H9 (cell line): ENCODE measurements around the gene MLIP. TPM values are rescaled to one million over a fixed set of nuclear protein-coding genes. Genes with fewer than 3 reads are reported as not detected.

Source experiments
- DNase-seq: peaks from one replicate; pipeline ENCODE4 v3.0.0-alpha.2; 2017
- H2AFZ ChIP-seq: one replicate; pipeline ENCODE4 v1.6.1; 2013; ENCODE audit warnings: mild to moderate bottlenecking, low read length, control low read depth, moderate library complexity
- H2AK5ac ChIP-seq: 2 replicates; pipeline ENCODE4 v1.6.1; 2013; ENCODE audit warnings: low read length, control low read depth, mixed read lengths; ENCODE audit not compliant: insufficient read length
- H2BK120ac ChIP-seq: one replicate; pipeline ENCODE4 v1.6.1; 2013; ENCODE audit warnings: low read depth, mild to moderate bottlenecking, low read length, control low read depth, inconsistent platforms; ENCODE audit not compliant: poor library complexity, severe bottlenecking
- H2BK12ac ChIP-seq: 2 replicates; pipeline ENCODE4 v1.6.1; 2013; ENCODE audit warnings: low read length, control low read depth, mixed read lengths, low read depth; ENCODE audit not compliant: insufficient read length
- H2BK15ac ChIP-seq: 2 replicates; pipeline ENCODE4 v1.6.1; 2013; ENCODE audit warnings: low read depth, low read length, control low read depth
- H2BK20ac ChIP-seq: one replicate; pipeline ENCODE4 v1.6.1; 2013; ENCODE audit warnings: low read depth, mild to moderate bottlenecking, low read length, control low read depth, inconsistent platforms; ENCODE audit not compliant: poor library complexity, severe bottlenecking
- H2BK5ac ChIP-seq: 2 replicates; pipeline ENCODE4 v1.6.1; 2013; ENCODE audit warnings: low read length, control low read depth, mixed read lengths; ENCODE audit not compliant: insufficient read length
- H3K14ac ChIP-seq: 2 replicates; pipeline ENCODE4 v1.6.1; 2013; ENCODE audit warnings: low read length, control low read depth; ENCODE audit not compliant: insufficient read depth
- H3K18ac ChIP-seq: 2 replicates; pipeline ENCODE4 v1.6.1; 2013; ENCODE audit warnings: low read depth, mild to moderate bottlenecking, mixed read lengths, low read length, control low read depth; ENCODE audit not compliant: insufficient read length
- H3K23ac ChIP-seq: 2 replicates; pipeline ENCODE4 v1.6.1; 2013; ENCODE audit warnings: low read length, control low read depth, mixed read lengths, low read depth; ENCODE audit not compliant: insufficient read length
- H3K23me2 ChIP-seq: 2 replicates; pipeline ENCODE4 v1.6.1; 2013; ENCODE audit warnings: low read depth, mild to moderate bottlenecking, mixed read lengths, low read length, control low read depth; ENCODE audit not compliant: insufficient read length, poor library complexity, severe bottlenecking
- H3K27ac ChIP-seq: 2 replicates; pipeline ENCODE4 v1.5.1; 2013; ENCODE audit warnings: low read length, control low read depth, mixed read lengths, low read depth; ENCODE audit not compliant: insufficient read length
- H3K27me3 ChIP-seq: 2 replicates; pipeline ENCODE4 v1.6.1; 2013; ENCODE audit warnings: low read length, control low read depth, inconsistent platforms; ENCODE audit not compliant: insufficient read depth
- H3K4ac ChIP-seq: 2 replicates; pipeline ENCODE4 v1.6.1; 2013; ENCODE audit warnings: low read depth, mild to moderate bottlenecking, control low read depth, inconsistent platforms, low read length, moderate library complexity
- H3K4me1 ChIP-seq: 2 replicates; pipeline ENCODE4 v1.6.1; 2013; ENCODE audit warnings: low read length, control low read depth, inconsistent platforms; ENCODE audit not compliant: insufficient read depth
- H3K4me2 ChIP-seq: 2 replicates; pipeline ENCODE4 v1.6.1; 2013; ENCODE audit warnings: low read length, control low read depth, mixed read lengths; ENCODE audit not compliant: insufficient read length, insufficient read depth
- H3K56ac ChIP-seq: 2 replicates; pipeline ENCODE4 v1.6.1; 2013; ENCODE audit warnings: low read depth, mild to moderate bottlenecking, mixed read lengths, low read length, control low read depth; ENCODE audit not compliant: insufficient read length
- H3K79me1 ChIP-seq: 2 replicates; pipeline ENCODE4 v1.6.1; 2013; ENCODE audit warnings: low read depth, mild to moderate bottlenecking, moderate library complexity, low read length, control low read depth, inconsistent platforms; ENCODE audit not compliant: insufficient read depth, poor library complexity, severe bottlenecking
- H3K79me2 ChIP-seq: 2 replicates; pipeline ENCODE4 v1.6.1; 2013; ENCODE audit warnings: low read length, control low read depth, inconsistent platforms; ENCODE audit not compliant: insufficient read depth
- H3K9ac ChIP-seq: 2 replicates; pipeline ENCODE4 v1.6.1; 2013; ENCODE audit warnings: low read length, control low read depth, mixed read lengths; ENCODE audit not compliant: insufficient read length; ENCODE audit errors: extremely low read depth
- H3K9me3 ChIP-seq: one replicate; pipeline ENCODE4 v1.6.1; 2013; ENCODE audit warnings: low read depth, low read length, inconsistent platforms; ENCODE audit not compliant: control insufficient read depth
- H3T11ph ChIP-seq: one replicate; pipeline ENCODE4 v1.6.1; 2013; ENCODE audit warnings: mild to moderate bottlenecking, low read length, control low read depth, inconsistent platforms
- H4K20me1 ChIP-seq: one replicate; pipeline ENCODE4 v1.6.1; 2013; ENCODE audit not compliant: control insufficient read depth, insufficient read length, insufficient read depth
- H4K5ac ChIP-seq: 2 replicates; pipeline ENCODE4 v1.6.1; 2013; ENCODE audit warnings: low read depth, mild to moderate bottlenecking, mixed read lengths, low read length, control low read depth; ENCODE audit not compliant: insufficient read length
- H4K8ac ChIP-seq: replicated peaks from 2 replicates; pipeline ENCODE4 v1.6.1; 2013; ENCODE audit warnings: low read length, control low read depth, mixed read lengths, low read depth; ENCODE audit not compliant: insufficient read length
- H4K91ac ChIP-seq: 2 replicates; pipeline ENCODE4 v1.6.1; 2013; ENCODE audit warnings: low read depth, mild to moderate bottlenecking, moderate library complexity, mixed read lengths, low read length, control low read depth; ENCODE audit not compliant: insufficient read length
- H3K27ac Mint-ChIP-seq, 3 experiments: 2 replicates in 2 of 3; 3 replicates in 1 of 3; pipeline ENCODE4 v1.8.0; 2020 to 2021; ENCODE audit warnings: mixed read lengths in 3 of 3, mild to moderate bottlenecking in 1 of 3, moderate library complexity in 1 of 3
- H3K27me3 Mint-ChIP-seq: 2 replicates; pipeline ENCODE4 v1.8.0; 2021; ENCODE audit warnings: low read depth, mild to moderate bottlenecking, moderate library complexity, mixed read lengths
- H3K36me3 Mint-ChIP-seq, 3 experiments: 2 replicates in 2 of 3; 3 replicates in 1 of 3; pipeline ENCODE4 v1.8.0; 2020 to 2021; ENCODE audit warnings: low read depth in 3 of 3, mixed read lengths in 3 of 3; ENCODE audit not compliant: insufficient read depth in 1 of 3
- H3K4me1 Mint-ChIP-seq, 2 experiments: 2 replicates each; pipeline ENCODE4 v1.8.0; 2020; ENCODE audit warnings: mixed read lengths in 2 of 2
- H3K4me3 Mint-ChIP-seq, 2 experiments: 2 replicates in 1 of 2; 3 replicates in 1 of 2; pipeline ENCODE4 v1.8.0; 2020 to 2021; ENCODE audit warnings: mild to moderate bottlenecking in 2 of 2, mixed read lengths in 2 of 2, moderate library complexity in 1 of 2
- H3K9me3 Mint-ChIP-seq, 2 experiments: 2 replicates in 1 of 2; 3 replicates in 1 of 2; pipeline ENCODE4 v1.8.0; 2020; ENCODE audit warnings: mild to moderate bottlenecking in 2 of 2, mixed read lengths in 2 of 2, moderate library complexity in 1 of 2
- CTCF ChIP-seq: fragments of 200-600 bp; sonication (generic); conservative IDR thresholded peaks from 3 replicates; pipeline ENCODE4 v1.8.0; 2021; ENCODE audit warnings: antibody characterized with exemption, mild to moderate bottlenecking
- WGBS: extraction: QIAGEN DNeasy Blood & Tissue Kit; methylation state at CpG from one replicate; pipeline ENCODE4 v1.1.7; 2013; ENCODE audit warnings: missing lambda C conversion rate, low lambda C conversion rate, mixed read lengths; ENCODE audit not compliant: insufficient read length; ENCODE audit errors: extremely low coverage; 5-methylcytosine and 5-hydroxymethylcytosine counted together
- total RNA-seq: library from RNA; stranded (reverse); gene quantifications from 2 replicates; pipeline ENCODE4 v1.2.1, GENCODE V29; 2021

The MLIP gene
- total RNA-seq, 1 experiment from 2014 or later = not detected

GRCh38 chr6:54254886-54255285 is 143.6 kb downstream of the MLIP start:
- H3K36me3 Mint-ChIP-seq = no peaks in the 10 kb centered on the region
- no peak overlapping the region for H3K4me2 ChIP-seq
- no peak overlapping the region for H4K5ac ChIP-seq
- no peak overlapping the region for H2BK120ac ChIP-seq
- H3K14ac ChIP-seq = no peak overlapping the region
- peaks cover 3 to 5% of the 10 kb centered on the region in 2 experiments; a peak in 2 of 4 replicates for H3K4me1 Mint-ChIP-seq
- no peak overlapping the region for H3K4ac ChIP-seq
- H3T11ph ChIP-seq = no peak overlapping the region
- no peak overlapping the region for H2AK5ac ChIP-seq
- H2BK15ac ChIP-seq = no peak overlapping the region
- H4K20me1 ChIP-seq = no peaks in the 10 kb centered on the region
- H3K56ac ChIP-seq = no peak overlapping the region
- DNase-seq = no peak
- no peak overlapping the region for H3K9ac ChIP-seq
- H3K27me3 ChIP-seq = no peaks in the 10 kb centered on the region
- H2BK12ac ChIP-seq = no peak overlapping the region
- H3K23ac ChIP-seq = no peak overlapping the region
- H3K4me3 Mint-ChIP-seq = no peak overlapping the region
- H3K27me3 Mint-ChIP-seq = no peaks in the 10 kb centered on the region
- TF ChIP-seq CTCF = no peak
- H3K9me3 ChIP-seq = no peaks in the 10 kb centered on the region
- no peak overlapping the region for H2BK5ac ChIP-seq
- no peak overlapping the region; a peak in 1 of 7 replicates for H3K27ac Mint-ChIP-seq
- H3K4me1 ChIP-seq = no peaks in the 10 kb centered on the region
- no peak overlapping the region for H4K8ac ChIP-seq
- H3K79me2 ChIP-seq = no peaks in the 10 kb centered on the region
- H4K91ac ChIP-seq = no peak overlapping the region
- H3K18ac ChIP-seq = no peak overlapping the region
- H3K27ac ChIP-seq = no peak overlapping the region
- H3K79me1 ChIP-seq = no peaks in the 10 kb centered on the region
- no CpG with 5 or more reads among the region's 2 CpGs for WGBS
- H2AFZ ChIP-seq = no peak overlapping the region
- H2BK20ac ChIP-seq = no peak overlapping the region
- no peaks in the 10 kb centered on the region for H3K9me3 Mint-ChIP-seq
- no peaks in the 10 kb centered on the region for H3K23me2 ChIP-seq
